HL-60/S4 treated with retinoic acid at 250 ng/mL for 4 days and 3 days (cell line): ENCODE measurements around the gene SPHK1.

Experiments
- in situ Hi-C: fragments of 300-500 bp; cut with MboI; formaldehyde crosslinking; loops from 2 replicates; pipeline ENCODE4 v1.7.0; 2022; ENCODE audit warnings: low sequenced_read_pairs

SPHK1 gene

GRCh38 chr17:76383546-76384221 lies 725 bp upstream of the SPHK1 start:
- in situ Hi-C loops = loop anchor here (10.0 kb wide), 1 partner anchor 61 kb away; no protein-coding TSS in a partner anchor

DNA sequence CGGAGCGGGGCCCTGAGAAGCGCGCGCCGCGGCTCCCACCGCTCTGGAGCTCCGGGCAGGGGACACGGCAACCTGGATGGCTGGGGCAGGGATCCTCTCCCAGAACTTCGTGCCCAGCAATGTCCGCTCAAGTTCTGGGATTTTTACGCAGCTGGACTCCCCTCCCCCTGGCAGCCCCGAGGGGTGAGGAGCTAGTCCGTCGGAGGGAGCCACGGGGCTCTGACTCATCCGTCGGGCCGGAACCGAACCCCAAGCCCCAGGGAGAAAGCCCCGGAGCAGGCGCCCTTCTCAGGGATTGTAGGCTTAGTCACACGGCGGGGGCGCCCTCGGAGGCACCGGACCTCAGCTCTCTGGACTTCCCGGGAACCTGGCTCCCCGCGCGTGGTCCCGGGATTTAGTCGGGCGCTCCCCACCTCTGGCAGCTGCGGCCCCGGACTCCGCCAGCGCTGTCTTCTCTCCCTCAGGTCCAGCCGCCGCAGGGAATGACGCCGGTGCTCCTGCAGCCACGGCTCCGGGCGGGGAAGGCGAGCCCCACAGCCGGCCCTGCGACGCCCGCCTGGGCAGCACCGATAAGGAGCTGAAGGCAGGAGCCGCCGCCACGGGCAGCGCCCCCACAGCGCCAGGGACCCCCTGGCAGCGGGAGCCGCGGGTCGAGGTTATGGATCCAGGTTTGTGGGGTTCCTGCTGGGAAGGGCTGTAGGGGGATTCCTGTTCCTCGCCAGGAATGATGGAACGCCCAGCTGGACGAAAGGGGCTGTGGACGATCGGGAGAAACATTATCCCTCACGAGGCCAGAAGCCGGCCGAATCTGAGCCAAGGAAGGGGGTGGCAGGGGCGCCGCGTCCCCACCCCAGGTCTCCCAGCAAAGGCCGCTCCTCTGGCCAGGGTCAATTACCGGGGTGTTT lies 830 bp downstream of the SPHK1 start:
- in situ Hi-C loops = loop anchor here (10.0 kb wide), 1 partner anchor 60 kb away; no protein-coding TSS in a partner anchor

DNA sequence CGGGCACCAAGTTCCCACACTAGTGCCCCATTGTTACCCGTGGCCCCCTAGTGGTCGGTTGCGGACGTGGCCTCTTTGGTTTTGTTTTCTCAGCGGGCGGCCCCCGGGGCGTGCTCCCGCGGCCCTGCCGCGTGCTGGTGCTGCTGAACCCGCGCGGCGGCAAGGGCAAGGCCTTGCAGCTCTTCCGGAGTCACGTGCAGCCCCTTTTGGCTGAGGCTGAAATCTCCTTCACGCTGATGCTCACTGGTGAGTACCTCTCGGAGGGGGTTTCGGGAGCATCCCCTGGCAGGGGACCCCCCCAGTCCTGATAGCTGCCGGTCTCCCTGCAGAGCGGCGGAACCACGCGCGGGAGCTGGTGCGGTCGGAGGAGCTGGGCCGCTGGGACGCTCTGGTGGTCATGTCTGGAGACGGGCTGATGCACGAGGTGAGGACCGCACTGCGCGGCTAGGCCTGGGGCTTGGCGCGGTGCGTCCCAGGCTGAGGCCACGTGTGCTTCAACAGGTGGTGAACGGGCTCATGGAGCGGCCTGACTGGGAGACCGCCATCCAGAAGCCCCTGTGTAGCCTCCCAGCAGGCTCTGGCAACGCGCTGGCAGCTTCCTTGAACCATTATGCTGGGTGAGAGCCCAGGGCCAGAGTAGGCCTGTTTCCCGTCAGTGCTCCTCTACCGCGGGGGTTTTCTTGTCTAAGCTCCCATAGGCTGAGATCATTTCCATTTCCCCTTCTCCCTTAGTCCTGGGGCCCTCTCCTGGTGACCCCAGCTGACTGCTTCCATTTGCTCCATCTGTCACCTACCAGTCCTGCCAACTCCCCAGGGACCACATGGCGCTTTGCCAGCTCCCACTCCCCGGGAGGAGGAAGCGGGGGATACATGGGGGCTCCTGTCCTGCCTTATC lies 1.7 kb downstream of the SPHK1 start:
- in situ Hi-C loops = loop anchor here (10.0 kb wide), 1 partner anchor 59 kb away; no protein-coding TSS in a partner anchor

GRCh38 chr17:76386966-76387765 lies 2.8 kb downstream of the SPHK1 start:
- in situ Hi-C loops = loop anchor here (10.0 kb wide), 1 partner anchor 58 kb away; no protein-coding TSS in a partner anchor

DNA sequence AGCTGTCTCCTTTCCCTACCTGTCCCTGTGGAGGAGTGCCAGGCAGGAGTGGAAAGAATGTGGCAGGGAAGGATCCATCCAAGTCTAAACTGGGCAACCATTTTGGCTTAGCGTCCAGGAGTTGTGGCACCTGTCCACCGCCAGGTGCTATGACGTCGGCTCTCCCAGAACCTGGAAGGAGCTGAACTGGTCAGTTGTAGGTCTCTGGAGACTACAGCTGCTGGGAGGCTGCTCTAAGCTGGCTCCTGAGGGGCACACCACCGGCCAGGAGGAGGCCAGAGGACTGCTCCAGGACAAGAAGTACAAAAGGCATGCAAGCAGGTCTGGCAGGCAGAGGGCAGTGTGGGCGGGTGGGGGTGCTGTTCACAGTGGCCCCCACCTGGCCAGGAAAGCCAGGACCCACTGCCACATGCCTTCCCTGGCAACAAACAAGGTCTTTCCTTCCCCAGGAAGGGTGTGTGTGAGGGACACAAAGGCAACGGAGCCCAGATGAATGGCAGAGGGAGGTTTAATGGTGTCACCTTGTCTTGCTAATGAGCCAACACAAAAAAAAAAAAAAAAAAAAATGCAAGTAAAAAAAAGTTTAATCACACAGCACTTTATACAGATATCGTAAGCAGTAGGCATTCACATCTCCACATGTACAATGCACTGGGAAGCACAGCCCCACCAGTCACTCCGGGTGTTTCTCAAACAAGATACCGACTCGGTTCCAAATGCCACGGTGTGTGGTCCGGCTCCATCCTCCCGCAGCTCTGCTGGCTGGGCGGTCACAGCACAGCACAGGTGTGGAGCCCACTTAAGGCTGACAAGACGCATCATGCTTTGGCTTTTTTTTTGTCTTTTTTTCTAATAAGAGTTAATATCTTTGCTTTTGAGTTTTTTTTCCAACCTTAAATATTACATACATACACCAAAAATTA lies 4.8 kb downstream of the SPHK1 start:
- in situ Hi-C loops = loop anchor here (10.0 kb wide), 1 partner anchor 56 kb away; no protein-coding TSS in a partner anchor

DNA sequence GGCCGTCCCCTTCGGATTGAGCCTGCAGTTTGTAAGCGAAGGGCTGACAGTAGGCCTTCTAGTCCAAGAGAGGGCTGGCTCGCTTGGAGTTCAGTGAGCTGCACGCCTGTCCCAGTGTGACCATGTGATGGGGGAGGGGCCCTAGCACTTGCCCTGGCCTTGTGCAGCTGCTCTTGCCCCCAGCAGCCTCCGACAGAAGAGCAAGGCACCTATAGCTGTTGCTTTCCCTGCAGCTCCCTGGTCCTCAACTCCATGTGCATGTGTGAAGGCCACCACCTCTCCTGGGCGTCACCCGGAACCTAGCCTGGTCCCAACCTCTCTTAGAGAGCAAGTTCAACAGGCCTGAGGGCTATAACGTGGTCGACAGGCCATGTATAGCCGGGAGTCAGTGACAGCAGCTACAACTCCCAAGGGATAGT lies 5.6 kb downstream of the SPHK1 start:
- in situ Hi-C loops = no loop called here

DNA sequence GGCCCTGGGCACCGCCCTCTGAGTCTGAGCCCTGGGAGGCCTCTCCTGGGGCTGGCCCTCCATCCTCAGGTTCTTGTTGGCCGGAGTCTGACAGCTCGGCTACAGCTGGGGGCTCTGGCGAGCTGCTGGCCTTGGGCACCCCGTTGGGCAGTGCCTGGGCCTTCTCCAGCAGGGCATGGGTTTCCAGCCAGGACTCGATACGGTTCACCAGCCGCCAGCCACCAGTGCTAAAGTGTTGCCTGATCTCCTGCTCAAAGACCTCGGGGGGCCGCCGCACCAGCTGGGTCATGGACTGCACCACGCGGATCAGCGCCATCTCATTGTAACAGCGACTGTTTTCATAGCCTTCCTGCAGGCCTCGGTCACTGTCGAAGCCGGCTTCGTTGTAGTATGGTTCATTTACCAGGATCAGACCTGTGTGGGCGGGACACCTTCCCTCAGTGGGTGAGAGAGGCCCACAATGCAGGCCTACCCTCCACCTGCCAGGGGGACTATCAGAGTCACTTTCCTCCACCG lies 6.8 kb downstream of the SPHK1 start:
- in situ Hi-C loops = no loop called here

- in situ Hi-C loops = no loop called here
Observed at GRCh38 chr17:76394166-76394565, 9.8 kb downstream of the SPHK1 start.

GRCh38 chr17:76395980-76396379 lies 11.6 kb downstream of the SPHK1 start:
- in situ Hi-C loops = no loop called here

DNA sequence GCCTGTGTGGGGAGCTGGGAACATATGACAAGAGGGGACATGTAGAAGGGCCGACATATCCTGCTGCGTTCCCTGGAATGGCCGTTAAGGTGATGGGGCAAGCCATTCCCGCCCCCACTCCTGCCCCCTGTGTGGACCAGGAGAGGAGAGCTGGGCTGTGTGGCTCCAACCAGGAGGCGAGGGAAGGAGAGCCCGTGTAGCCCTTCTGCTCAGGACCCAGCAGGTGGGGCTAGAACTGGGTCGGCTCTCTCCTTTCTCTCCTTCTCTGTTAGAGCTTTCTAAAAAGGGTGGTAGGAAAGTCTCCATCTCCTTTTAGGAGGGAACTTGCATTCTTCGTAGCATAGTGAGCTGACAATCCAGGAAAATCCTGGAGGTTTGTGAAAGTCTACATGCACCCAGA lies 12.8 kb downstream of the SPHK1 start:
- in situ Hi-C loops = no loop called here

DNA sequence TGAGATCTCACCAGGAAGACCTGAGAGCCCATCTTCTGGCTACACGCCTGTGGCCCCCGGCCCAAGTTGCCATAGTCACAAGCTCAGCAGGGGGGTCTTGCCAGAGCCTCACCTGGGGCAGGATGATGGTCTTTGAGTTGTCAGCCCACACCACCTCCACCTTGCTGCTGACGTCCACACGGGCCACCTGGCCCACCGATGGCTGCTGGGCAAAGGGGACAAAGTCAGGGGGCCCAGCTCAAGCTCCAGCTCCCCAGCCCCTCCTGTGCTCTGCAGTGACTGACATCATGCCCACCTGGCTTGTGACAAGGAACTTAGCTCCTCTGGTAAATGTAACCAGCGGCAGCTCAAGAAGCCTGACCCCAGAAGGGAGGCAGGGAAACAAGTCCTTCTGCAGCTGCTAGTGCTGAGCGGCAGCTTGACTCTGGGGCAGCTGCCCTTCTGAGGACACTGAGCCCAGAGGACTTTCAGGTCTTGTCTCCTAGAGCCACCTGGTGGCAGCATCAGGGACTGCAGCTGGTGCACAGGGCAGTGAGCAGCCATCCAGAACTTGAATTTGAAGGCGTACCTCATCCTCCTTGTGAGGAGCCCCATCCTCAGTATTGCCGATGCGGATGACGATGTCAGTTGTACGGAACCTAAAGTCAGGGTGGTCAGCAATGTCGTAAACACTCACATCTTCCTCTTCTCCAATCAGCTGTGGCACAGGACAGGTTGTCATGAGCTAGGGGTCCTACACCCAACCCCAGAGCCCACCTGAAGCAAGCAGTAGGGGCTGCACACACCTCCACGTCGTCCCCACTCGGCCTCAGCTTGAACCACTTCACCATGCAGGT lies 13.5 kb downstream of the SPHK1 start:
- in situ Hi-C loops = no loop called here

GRCh38 chr17:76398523-76399174 lies 14.2 kb downstream of the SPHK1 start:
- in situ Hi-C loops = no loop called here

DNA sequence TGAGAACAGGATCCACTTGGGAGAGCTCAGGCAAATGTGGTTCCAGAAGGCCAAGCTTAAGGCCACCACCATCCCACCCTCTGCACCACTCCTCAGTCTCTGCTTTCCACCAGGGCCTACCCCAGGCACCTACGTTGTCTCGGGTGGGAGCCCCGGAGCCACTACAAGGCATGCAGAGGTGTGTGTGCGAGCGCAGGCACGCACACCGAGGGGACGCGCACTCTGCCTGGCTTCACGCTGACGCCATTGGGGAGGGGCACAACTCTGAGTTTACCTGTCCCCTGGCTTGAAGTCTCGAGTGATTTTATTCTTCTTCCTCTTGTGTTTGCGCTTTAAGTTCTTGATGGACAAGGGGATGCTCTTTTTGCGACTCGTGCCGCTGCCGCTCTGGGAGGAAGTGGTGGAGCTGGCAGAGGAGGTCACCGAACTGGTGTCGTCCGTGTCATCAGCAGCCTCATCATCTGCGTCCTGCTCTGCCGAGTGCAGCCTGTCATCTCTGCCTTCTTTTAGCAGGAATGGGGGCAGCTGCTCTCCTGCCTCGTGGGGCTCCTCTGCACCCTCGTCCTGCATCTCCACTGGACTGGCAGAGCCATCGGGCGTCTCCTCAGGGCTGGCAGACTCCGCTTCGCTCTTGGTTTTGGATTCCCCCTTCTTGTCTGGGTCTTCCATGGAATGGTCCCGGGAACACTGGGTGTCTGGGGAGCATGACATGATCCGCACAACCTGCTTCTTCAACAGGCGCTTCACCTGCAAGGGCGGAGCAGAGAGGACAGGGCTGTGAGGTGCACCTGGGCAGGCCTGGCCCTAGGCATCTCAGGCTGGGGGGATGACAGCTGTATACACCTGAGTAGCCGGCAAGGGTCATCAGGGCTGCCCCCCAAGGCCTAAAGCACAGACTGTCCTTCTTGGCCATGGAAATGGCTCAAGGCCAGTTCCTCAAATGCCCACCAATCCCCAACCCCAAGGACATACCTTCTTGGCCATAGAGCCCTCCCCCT lies 15.1 kb downstream of the SPHK1 start:
- in situ Hi-C loops = no loop called here

- in situ Hi-C loops = no loop called here
Observed at GRCh38 chr17:76402711-76403110, 18.3 kb downstream of the SPHK1 start.

- in situ Hi-C loops = no loop called here
Observed at GRCh38 chr17:76404256-76404655, 19.8 kb downstream of the SPHK1 start.

GRCh38 chr17:76404976-76405563 lies 20.7 kb downstream of the SPHK1 start:
- in situ Hi-C loops = no loop called here
